Chondrocyte (in vitro differentiated cells): ENCODE measurements around the gene FCN3. TPM values are rescaled to one million over a fixed set of nuclear protein-coding genes. Genes with fewer than 3 reads are reported as not detected.

Source experiments
- DNase-seq: peaks from one replicate; pipeline ENCODE4 v3.0.0; 2021; ENCODE audit warnings: mixed read lengths, low spot score
- H3K27ac Mint-ChIP-seq: one replicate; pipeline ENCODE4 v1.8.0; 2021; ENCODE audit warnings: mild to moderate bottlenecking, moderate library complexity, mixed read lengths; ENCODE audit not compliant: unreplicated experiment
- H3K27me3 Mint-ChIP-seq: 2 replicates; pipeline ENCODE4 v1.8.0; 2021; ENCODE audit warnings: low read depth, mixed read lengths
- H3K36me3 Mint-ChIP-seq: 2 replicates; pipeline ENCODE4 v1.8.0; 2021; ENCODE audit warnings: low read depth, mixed read lengths
- H3K4me1 Mint-ChIP-seq: 2 replicates; pipeline ENCODE4 v1.8.0; 2021; ENCODE audit warnings: low read depth, mild to moderate bottlenecking, mixed read lengths
- H3K4me3 Mint-ChIP-seq: one replicate; pipeline ENCODE4 v1.8.0; 2021; ENCODE audit warnings: mild to moderate bottlenecking, moderate library complexity, mixed read lengths; ENCODE audit not compliant: unreplicated experiment
- H3K9me3 Mint-ChIP-seq: 2 replicates; pipeline ENCODE4 v1.8.0; 2021; ENCODE audit warnings: low read depth, mixed read lengths
- total RNA-seq: library from RNA; stranded (reverse); gene quantifications from 3 replicates; pipeline ENCODE4 v1.2.1, GENCODE V29; 2021
- TF ChIP-seq, protein P1 (sequence below): fragments of 200-600 bp; sonication (generic); IDR thresholded peaks from 2 replicates; pipeline ENCODE4 v1.5.0; 2021; ENCODE audit warnings: antibody characterized with exemption, mild to moderate bottlenecking, moderate library complexity

The FCN3 gene
- total RNA-seq, 1 donor from 2014 or later = not detected

DNA sequence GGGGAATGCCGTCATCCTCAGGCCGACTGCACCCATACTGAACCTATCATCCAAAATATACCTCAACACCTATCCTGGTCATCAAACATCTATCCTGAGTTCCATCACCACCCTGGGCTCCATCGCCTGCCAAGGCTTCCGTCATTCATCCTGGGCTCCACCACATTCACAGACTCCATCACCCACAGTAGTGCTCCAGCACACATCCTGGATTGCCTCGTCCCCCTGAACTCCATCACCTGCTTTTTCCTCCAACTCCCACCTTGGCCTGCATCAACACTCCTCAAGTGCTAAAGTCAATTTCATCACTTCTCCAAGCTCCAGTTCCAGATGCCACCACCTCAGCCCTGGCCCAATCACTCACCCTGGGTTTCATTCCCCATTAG is 15.7 kb downstream of the FCN3 start:
- Mint-ChIP-seq H3K36me3 (peaks cover 45% of the 10 kb centered on the region), H3K4me1 (no peaks in the 10 kb centered on the region), H3K27me3 (no peaks in the 10 kb centered on the region), H3K4me3 (no peak overlapping the region), H3K27ac (no peak overlapping the region), H3K9me3 (no peaks in the 10 kb centered on the region)
- no peak for DNase-seq
- TF ChIP-seq, protein P1, sequence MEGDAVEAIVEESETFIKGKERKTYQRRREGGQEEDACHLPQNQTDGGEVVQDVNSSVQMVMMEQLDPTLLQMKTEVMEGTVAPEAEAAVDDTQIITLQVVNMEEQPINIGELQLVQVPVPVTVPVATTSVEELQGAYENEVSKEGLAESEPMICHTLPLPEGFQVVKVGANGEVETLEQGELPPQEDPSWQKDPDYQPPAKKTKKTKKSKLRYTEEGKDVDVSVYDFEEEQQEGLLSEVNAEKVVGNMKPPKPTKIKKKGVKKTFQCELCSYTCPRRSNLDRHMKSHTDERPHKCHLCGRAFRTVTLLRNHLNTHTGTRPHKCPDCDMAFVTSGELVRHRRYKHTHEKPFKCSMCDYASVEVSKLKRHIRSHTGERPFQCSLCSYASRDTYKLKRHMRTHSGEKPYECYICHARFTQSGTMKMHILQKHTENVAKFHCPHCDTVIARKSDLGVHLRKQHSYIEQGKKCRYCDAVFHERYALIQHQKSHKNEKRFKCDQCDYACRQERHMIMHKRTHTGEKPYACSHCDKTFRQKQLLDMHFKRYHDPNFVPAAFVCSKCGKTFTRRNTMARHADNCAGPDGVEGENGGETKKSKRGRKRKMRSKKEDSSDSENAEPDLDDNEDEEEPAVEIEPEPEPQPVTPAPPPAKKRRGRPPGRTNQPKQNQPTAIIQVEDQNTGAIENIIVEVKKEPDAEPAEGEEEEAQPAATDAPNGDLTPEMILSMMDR = no peak

DNA sequence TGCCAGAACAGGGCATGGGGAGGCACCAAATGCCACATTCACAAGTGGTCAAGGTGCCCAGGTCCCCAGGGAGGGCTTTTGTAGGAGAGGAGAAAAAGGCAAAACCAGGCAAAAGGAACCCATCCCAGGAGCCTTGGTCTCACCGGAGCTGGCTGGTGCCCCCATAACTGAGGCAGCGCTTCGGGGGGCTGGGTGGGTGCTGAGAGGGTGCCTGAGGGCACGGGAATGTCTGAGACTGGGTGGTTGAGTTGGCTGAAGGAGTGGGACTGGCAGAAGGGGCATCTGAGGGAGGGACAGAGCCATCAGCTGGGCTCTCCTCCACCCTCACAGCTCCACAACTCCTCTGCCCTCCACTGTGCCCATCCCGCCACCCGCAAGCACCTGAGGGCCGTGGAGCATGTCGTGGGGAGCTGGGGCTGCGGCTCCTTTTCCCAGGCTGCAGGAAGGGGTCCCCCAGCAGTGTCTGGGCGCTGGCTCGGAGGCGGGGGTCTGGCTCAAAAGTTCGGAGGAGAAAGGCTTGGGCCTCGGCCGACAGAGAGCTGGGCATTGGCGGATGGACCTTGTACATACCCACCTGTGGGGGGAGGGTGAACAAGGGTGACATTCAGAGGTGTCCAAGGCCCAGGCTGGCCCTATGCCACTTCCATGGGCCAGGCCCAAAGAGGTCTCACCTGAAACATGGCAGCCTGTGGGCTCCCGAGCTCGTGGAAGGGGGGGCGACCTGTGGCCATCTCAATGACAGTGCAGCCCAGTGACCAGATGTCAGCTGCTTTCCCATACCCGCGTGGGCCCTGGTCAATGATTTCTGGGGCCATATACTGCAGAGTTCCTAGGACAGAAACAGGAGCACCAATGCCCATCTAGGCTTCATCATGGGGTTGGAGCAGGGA is 16.3 kb downstream of the FCN3 start:
- DNase-seq = no peak
- Mint-ChIP-seq H3K4me3 (no peak overlapping the region), H3K4me1 (no peaks in the 10 kb centered on the region), H3K9me3 (no peaks in the 10 kb centered on the region), H3K36me3 (peaks cover 43% of the 10 kb centered on the region), H3K27ac (no peak overlapping the region), H3K27me3 (no peaks in the 10 kb centered on the region)
- TF ChIP-seq, protein P1 = no peak

DNA sequence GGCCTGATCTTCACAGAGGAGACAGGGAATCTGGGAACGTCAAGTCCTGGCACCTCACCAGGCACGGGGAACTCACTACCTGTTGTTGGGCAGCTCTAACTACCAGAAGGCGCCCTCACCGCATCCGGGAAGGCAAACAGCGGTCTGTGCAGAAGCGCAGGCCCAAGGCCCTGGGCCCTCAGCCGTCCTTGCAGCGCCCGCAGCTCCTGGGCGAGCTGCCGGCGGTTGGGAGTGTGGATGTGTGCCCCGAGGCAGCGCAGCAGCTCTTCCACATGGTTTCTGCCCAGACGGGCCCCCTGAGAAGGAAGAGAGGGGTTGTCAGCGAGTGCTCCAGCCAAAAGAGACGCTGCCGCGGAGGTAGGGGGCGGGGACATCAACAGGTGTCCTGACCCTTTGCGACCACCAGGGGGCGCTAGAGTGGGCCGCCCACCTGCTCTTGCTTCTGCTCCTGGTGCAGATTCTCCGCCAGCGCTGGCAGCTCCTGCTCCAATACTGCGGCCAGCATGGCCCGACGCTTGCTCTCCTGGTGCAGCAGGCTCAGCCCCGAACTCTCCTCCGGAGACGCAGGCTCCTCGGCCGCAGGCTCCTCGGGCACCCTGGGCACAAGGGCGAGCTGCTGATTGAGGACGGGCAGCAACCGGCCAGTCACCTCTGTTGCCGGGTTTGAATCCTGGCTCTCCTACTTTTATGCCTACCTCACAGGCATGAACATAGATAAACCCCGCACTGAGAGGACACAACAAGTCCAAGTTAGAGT is 17.2 kb downstream of the FCN3 start:
- peaks cover 39% of the 10 kb centered on the region for H3K36me3 Mint-ChIP-seq
- no peaks in the 10 kb centered on the region for H3K27me3 Mint-ChIP-seq
- no peak overlapping the region for H3K27ac Mint-ChIP-seq
- DNase-seq = no peak
- TF ChIP-seq, protein P1 = peak; percentile 98
- no peak overlapping the region for H3K4me3 Mint-ChIP-seq
- no peaks in the 10 kb centered on the region for H3K4me1 Mint-ChIP-seq
- no peaks in the 10 kb centered on the region for H3K9me3 Mint-ChIP-seq

DNA sequence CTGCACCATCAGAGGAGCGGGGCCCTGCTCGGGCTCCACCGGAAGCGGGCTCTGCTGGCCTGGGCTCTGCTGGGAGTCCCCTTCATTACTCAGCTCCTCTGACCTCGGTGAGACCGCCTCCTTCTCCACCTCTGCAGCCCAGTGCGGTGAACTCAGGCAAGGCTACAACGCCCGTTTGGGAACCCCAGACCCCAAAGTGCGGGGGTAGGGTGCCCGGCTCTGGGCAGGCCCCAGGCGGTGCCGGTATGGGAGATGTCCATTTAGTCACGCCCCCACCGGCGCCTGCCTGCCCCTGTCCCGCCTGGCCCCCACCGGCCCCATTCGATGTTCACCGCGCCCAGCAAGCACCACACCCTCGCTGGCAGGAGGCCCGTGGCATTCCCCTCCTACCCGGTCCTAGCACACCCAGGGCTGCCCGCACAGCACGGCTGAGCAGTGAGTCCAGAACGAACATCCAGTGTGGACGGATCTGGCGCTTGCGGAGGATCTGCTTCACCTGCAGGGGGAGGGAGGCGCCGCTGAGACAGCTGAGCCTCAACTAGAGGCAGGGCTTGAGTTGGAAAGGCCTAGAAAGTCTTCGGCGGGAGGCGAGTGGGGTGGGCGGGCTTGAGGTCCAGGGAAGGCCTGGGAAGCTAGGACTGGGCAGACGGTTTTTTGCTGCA is 17.9 kb downstream of the FCN3 start:
- H3K9me3 Mint-ChIP-seq = no peaks in the 10 kb centered on the region

More for the DNA sequence above, 17.9 kb downstream of the FCN3 start:
- DNase-seq = no peak
- TF ChIP-seq, protein P1 = no peak
- Mint-ChIP-seq H3K4me3 (no peak overlapping the region), H3K4me1 (no peaks in the 10 kb centered on the region), H3K27me3 (no peaks in the 10 kb centered on the region), H3K36me3 (peaks cover 35% of the 10 kb centered on the region), H3K27ac (no peak overlapping the region)
